NOMO-1 treated with DMSO at 0.1 percent for 48 hours (cell line): ENCODE measurements around the gene NLRP9.
A peak's percentile ranks its signal among the peaks of the same experiment; 100 is the strongest.

Experiments used
- DNase-seq: peaks from one replicate; lab custom pipeline; 2025; ENCODE audit not compliant: unreplicated experiment; lab: John Stamatoyannopoulos, UW

Gene NLRP9

GRCh38 chr19:55674841-55675660 lies 63.2 kb downstream of the NLRP9 start, which contains the start of gene EPN1:
TSS of gene EPN1 (plus strand) at chr19:55675226. CDS start at chr19:55678628, 3,402 bp downstream.
- peak; percentile 96 for DNase-seq

- no peak for DNase-seq
Measured at GRCh38 chr19:55674459-55674840, 63.8 kb downstream of the NLRP9 start.

- no peak for DNase-seq
Measured at GRCh38 chr19:55673889-55674288, 64.3 kb downstream of the NLRP9 start.

GRCh38 chr19:55673465-55673864 lies 64.7 kb downstream of the NLRP9 start:
- DNase-seq, result no peak

- DNase-seq, result no peak
Measured at GRCh38 chr19:55672418-55672817, 65.8 kb downstream of the NLRP9 start.

- DNase-seq, result no peak
Measured at GRCh38 chr19:55671054-55671378, 67.2 kb downstream of the NLRP9 start.

- DNase-seq, result no peak
Measured at GRCh38 chr19:55670280-55671053, 67.7 kb downstream of the NLRP9 start.

GRCh38 chr19:55669418-55670279 lies 68.6 kb downstream of the NLRP9 start:
- DNase-seq, result no peak

- no peak for DNase-seq
Measured at GRCh38 chr19:55668603-55669348, 69.4 kb downstream of the NLRP9 start.

- DNase-seq, result no peak
Measured at GRCh38 chr19:55667958-55668357, 70.2 kb downstream of the NLRP9 start.

- DNase-seq, result no peak
Measured at GRCh38 chr19:55667511-55667910, 70.7 kb downstream of the NLRP9 start.

- no peak for DNase-seq
Measured at GRCh38 chr19:55667006-55667381, 71.2 kb downstream of the NLRP9 start.

GRCh38 chr19:55666343-55667005 lies 71.7 kb downstream of the NLRP9 start:
- no peak for DNase-seq

GRCh38 chr19:55663846-55664536 lies 74.2 kb downstream of the NLRP9 start:
- no peak for DNase-seq

- no peak for DNase-seq
Measured at GRCh38 chr19:55661826-55662225, 76.4 kb downstream of the NLRP9 start.

- DNase-seq, result no peak
Measured at GRCh38 chr19:55660991-55661390, 77.2 kb downstream of the NLRP9 start.

- DNase-seq, result no peak
Measured at GRCh38 chr19:55660404-55660803, 77.8 kb downstream of the NLRP9 start.

- no peak for DNase-seq
Measured at GRCh38 chr19:55659822-55660221, 78.4 kb downstream of the NLRP9 start.

GRCh38 chr19:55658846-55659459 lies 79.2 kb downstream of the NLRP9 start:
- no peak for DNase-seq
